Mucosa of stomach (tissue), 1 donor: ENCODE data around the gene CDSN.

Experiments used
- H3K27me3 ChIP-seq: one replicate; pipeline ENCODE4 v1.7.0; 2013; ENCODE audit warnings: mild to moderate bottlenecking, low read length; ENCODE audit not compliant: control insufficient read depth, insufficient read depth
- H3K36me3 ChIP-seq: one replicate; pipeline ENCODE4 v1.7.0; 2013; ENCODE audit warnings: low read length; ENCODE audit not compliant: control insufficient read depth, insufficient read depth
- H3K4me1 ChIP-seq: one replicate; pipeline ENCODE4 v1.7.0; 2013; ENCODE audit warnings: mild to moderate bottlenecking, low read length; ENCODE audit not compliant: control insufficient read depth, insufficient read depth
- H3K4me3 ChIP-seq: one replicate; pipeline ENCODE4 v1.7.0; 2013; ENCODE audit warnings: low read length
- H3K9ac ChIP-seq: one replicate; pipeline ENCODE4 v1.7.0; 2013; ENCODE audit warnings: mild to moderate bottlenecking, low read length, moderate library complexity
- H3K9me3 ChIP-seq: one replicate; pipeline ENCODE4 v1.7.0; 2013; ENCODE audit warnings: mild to moderate bottlenecking, low read length, moderate library complexity; ENCODE audit not compliant: control insufficient read depth
- donor health status: Pancreatic carcinoma.

CDSN gene

GRCh38 chr6:31158140-31158862 is 38.1 kb upstream of the CDSN start, which contains the start of gene TCF19:
Gene TCF19, plus strand, starts transcription at chr6:31158589. Its CDS starts 881 bp downstream, at chr6:31159470.
- H3K9ac ChIP-seq: peak within 1 kb of the TSS; percentile 89
- H3K9me3 ChIP-seq: no peaks in the 10 kb centered on the region

GRCh38 chr6:31157513-31158139 is 37.4 kb upstream of the CDSN start, which contains the start of gene CCHCR1:
Gene CCHCR1, minus strand, starts transcription at chr6:31157802. Its CDS starts 202 bp downstream, at chr6:31157600.
- Histone ChIP-seq H3K27me3 (no peaks in the 10 kb centered on the region), H3K9ac (peak within 1 kb of the TSS; percentile 89), H3K36me3 (no peaks in the 10 kb centered on the region), H3K4me3 (peak within 1 kb of the TSS; percentile 61), H3K9me3 (no peaks in the 10 kb centered on the region), H3K4me1 (peaks cover 22% of the 10 kb centered on the region)

More at GRCh38 chr6:31158140-31158862, 38.1 kb upstream of the CDSN start, which contains the start of gene TCF19:
- H3K4me1 ChIP-seq: peaks cover 22% of the 10 kb centered on the region
- H3K4me3 ChIP-seq: peak within 1 kb of the TSS; percentile 61
- H3K36me3 ChIP-seq: no peaks in the 10 kb centered on the region
- H3K27me3 ChIP-seq: no peaks in the 10 kb centered on the region

- Histone ChIP-seq H3K27me3 (no peaks in the 10 kb centered on the region), H3K36me3 (no peaks in the 10 kb centered on the region), H3K9me3 (no peaks in the 10 kb centered on the region), H3K4me1 (peaks cover 22% of the 10 kb centered on the region), H3K9ac (no peak overlapping the region), H3K4me3 (no peak overlapping the region)
Observed at GRCh38 chr6:31156641-31157040, 36.4 kb upstream of the CDSN start.

GRCh38 chr6:31154436-31154835 is 34.2 kb upstream of the CDSN start:
- Histone ChIP-seq H3K36me3 (no peaks in the 10 kb centered on the region), H3K27me3 (no peaks in the 10 kb centered on the region), H3K4me1 (peaks cover 25% of the 10 kb centered on the region), H3K9ac (no peak overlapping the region), H3K4me3 (no peak overlapping the region), H3K9me3 (no peaks in the 10 kb centered on the region)

- Histone ChIP-seq H3K4me1 (peaks cover 15% of the 10 kb centered on the region), H3K9me3 (no peaks in the 10 kb centered on the region), H3K4me3 (no peak overlapping the region), H3K27me3 (no peaks in the 10 kb centered on the region), H3K36me3 (no peaks in the 10 kb centered on the region), H3K9ac (no peak overlapping the region)
Observed at GRCh38 chr6:31152781-31153180, 32.5 kb upstream of the CDSN start.

- H3K27me3 ChIP-seq: no peaks in the 10 kb centered on the region
- H3K9me3 ChIP-seq: no peaks in the 10 kb centered on the region
- H3K4me3 ChIP-seq: no peak overlapping the region
- H3K36me3 ChIP-seq: no peaks in the 10 kb centered on the region
- H3K9ac ChIP-seq: no peak overlapping the region
- H3K4me1 ChIP-seq: peaks cover 15% of the 10 kb centered on the region
Observed at GRCh38 chr6:31149827-31150447, 29.7 kb upstream of the CDSN start.

- H3K27me3 ChIP-seq: no peaks in the 10 kb centered on the region
Observed at GRCh38 chr6:31145386-31145785, 25.1 kb upstream of the CDSN start.

GRCh38 chr6:31144970-31145340 is 24.7 kb upstream of the CDSN start:
- H3K9ac ChIP-seq: peak overlapping the region; percentile 38
- H3K4me1 ChIP-seq: peaks cover 35% of the 10 kb centered on the region
- H3K9me3 ChIP-seq: no peaks in the 10 kb centered on the region
- H3K36me3 ChIP-seq: no peaks in the 10 kb centered on the region
- no peaks in the 10 kb centered on the region for H3K27me3 ChIP-seq
- no peak overlapping the region for H3K4me3 ChIP-seq

More at GRCh38 chr6:31145386-31145785, 25.1 kb upstream of the CDSN start:
- no peaks in the 10 kb centered on the region for H3K36me3 ChIP-seq
- H3K9ac ChIP-seq: peak overlapping the region; percentile 38
- H3K4me1 ChIP-seq: peaks cover 38% of the 10 kb centered on the region
- H3K4me3 ChIP-seq: no peak overlapping the region
- no peaks in the 10 kb centered on the region for H3K9me3 ChIP-seq

- peak overlapping the region; percentile 38 for H3K9ac ChIP-seq
- no peaks in the 10 kb centered on the region for H3K9me3 ChIP-seq
- no peaks in the 10 kb centered on the region for H3K27me3 ChIP-seq
- peaks cover 36% of the 10 kb centered on the region for H3K4me1 ChIP-seq
- H3K4me3 ChIP-seq: no peak overlapping the region
- H3K36me3 ChIP-seq: no peaks in the 10 kb centered on the region
Observed at GRCh38 chr6:31144296-31144969, 24.2 kb upstream of the CDSN start.

- no peaks in the 10 kb centered on the region for H3K27me3 ChIP-seq
- no peak overlapping the region for H3K4me3 ChIP-seq
- peak overlapping the region; percentile 24 for H3K9ac ChIP-seq
- H3K4me1 ChIP-seq: peaks cover 49% of the 10 kb centered on the region
- H3K36me3 ChIP-seq: no peaks in the 10 kb centered on the region
- H3K9me3 ChIP-seq: no peaks in the 10 kb centered on the region
Observed at GRCh38 chr6:31143148-31143547, 22.9 kb upstream of the CDSN start.

- peak overlapping the region; percentile 24 for H3K9ac ChIP-seq
- no peaks in the 10 kb centered on the region for H3K27me3 ChIP-seq
- peaks cover 56% of the 10 kb centered on the region for H3K4me1 ChIP-seq
- no peak overlapping the region for H3K4me3 ChIP-seq
- no peaks in the 10 kb centered on the region for H3K9me3 ChIP-seq
- H3K36me3 ChIP-seq: no peaks in the 10 kb centered on the region
Observed at GRCh38 chr6:31142361-31142761, 22.1 kb upstream of the CDSN start.
